Neural progenitor cell (in vitro differentiated cells): ENCODE data around the gene OR10C1. TPM values are rescaled to one million over a fixed set of nuclear protein-coding genes. Genes with fewer than 3 reads are reported as not detected.

Experiments used
- DNase-seq: peaks from one replicate; pipeline ENCODE4 v3.0.0-alpha.2; 2016; ENCODE audit warnings: low spot score
- H2AFZ ChIP-seq: fragments of 200-600 bp; sonication (generic); replicated peaks from 2 replicates; pipeline ENCODE4 v1.6.1; 2016; ENCODE audit warnings: antibody characterized with exemption
- H3F3A ChIP-seq: fragments of 200-600 bp; sonication (generic); 2 replicates; pipeline ENCODE4 v1.6.1; 2016; ENCODE audit warnings: antibody characterized with exemption, low read depth
- H3K27ac ChIP-seq: fragments of 200-600 bp; sonication (generic); 2 replicates; pipeline ENCODE4 v1.5.1; 2016; ENCODE audit warnings: mild to moderate bottlenecking
- H3K27me3 ChIP-seq: fragments of 200-600 bp; sonication (generic); 2 replicates; pipeline ENCODE4 v1.6.1; 2016; ENCODE audit warnings: mild to moderate bottlenecking, moderate library complexity
- H3K36me3 ChIP-seq: fragments of 200-600 bp; sonication (generic); 2 replicates; pipeline ENCODE4 v1.5.1; 2016
- H3K4me1 ChIP-seq: fragments of 200-600 bp; sonication (generic); 2 replicates; pipeline ENCODE4 v1.6.1; 2016; ENCODE audit warnings: mixed run types
- H3K4me2 ChIP-seq: fragments of 200-600 bp; sonication (generic); 2 replicates; pipeline ENCODE4 v1.6.1; 2016
- H3K4me3 ChIP-seq: fragments of 200-600 bp; sonication (generic); 2 replicates; pipeline ENCODE4 v1.5.1; 2016
- H3K79me2 ChIP-seq: fragments of 200-600 bp; sonication (generic); 2 replicates; pipeline ENCODE4 v1.6.1; 2016; ENCODE audit warnings: low read depth
- H3K9ac ChIP-seq: fragments of 200-600 bp; sonication (generic); 2 replicates; pipeline ENCODE4 v1.6.1; 2016
- H3K9me3 ChIP-seq: fragments of 200-600 bp; sonication (generic); 2 replicates; pipeline ENCODE4 v1.5.1; 2016; ENCODE audit warnings: low read depth
- H4K20me1 ChIP-seq: fragments of 200-600 bp; sonication (generic); 2 replicates; pipeline ENCODE4 v1.6.1; 2016; ENCODE audit warnings: low read depth
- H3K27ac Mint-ChIP-seq: 3 replicates; pipeline ENCODE4 v1.8.0; 2021; ENCODE audit warnings: mixed read lengths
- H3K27me3 Mint-ChIP-seq: 2 replicates; pipeline ENCODE4 v1.8.0; 2022; ENCODE audit warnings: low read depth, mild to moderate bottlenecking, inconsistent platforms, moderate library complexity, mixed read lengths; ENCODE audit not compliant: insufficient read depth
- H3K36me3 Mint-ChIP-seq: 3 replicates; pipeline ENCODE4 v1.8.0; 2021; ENCODE audit warnings: mixed read lengths
- H3K4me1 Mint-ChIP-seq: 3 replicates; pipeline ENCODE4 v1.8.0; 2021; ENCODE audit warnings: mixed read lengths
- H3K4me3 Mint-ChIP-seq: 3 replicates; pipeline ENCODE4 v1.8.0; 2021; ENCODE audit warnings: mild to moderate bottlenecking, moderate library complexity, mixed read lengths
- H3K9me3 Mint-ChIP-seq: 3 replicates; pipeline ENCODE4 v1.8.0; 2020; ENCODE audit warnings: mixed read lengths
- EZH2 ChIP-seq: fragments of 200-600 bp; sonication (generic); IDR thresholded peaks from 2 replicates; pipeline ENCODE4 v1.6.1; 2017; ENCODE audit warnings: antibody characterized with exemption, mild to moderate bottlenecking, moderate library complexity
- total RNA-seq: library from RNA; depleted of rRNA; stranded (reverse); fragments of >200 nt; gene quantifications from 2 replicates; pipeline ENCODE4 v1.2.3, GENCODE V29; 2015; ENCODE audit warnings: low replicate concordance

OR10C1 gene
- total RNA-seq, 1 donor from 2014 or later: not detected

DNA sequence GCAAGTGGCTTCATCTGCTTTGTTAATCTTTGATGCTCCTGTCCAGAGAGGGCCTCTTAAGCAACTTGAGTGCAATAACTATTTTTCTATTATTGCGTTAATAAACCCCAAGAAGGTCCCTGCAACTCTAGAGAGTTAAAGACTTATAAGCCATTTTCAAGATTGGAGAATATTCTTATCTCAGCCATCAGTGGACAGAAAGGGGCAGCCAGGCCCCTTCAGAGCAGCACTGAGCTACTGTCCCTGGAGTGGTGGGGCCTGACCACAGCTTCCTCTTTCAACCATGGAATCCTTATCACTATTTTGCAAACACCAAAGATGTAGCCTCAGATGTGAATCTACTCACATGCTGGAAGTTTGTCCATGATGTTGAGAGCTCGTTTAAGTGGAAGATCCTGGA, 51.4 kb downstream of the OR10C1 start:
- Mint-ChIP-seq H3K27me3 (no peaks in the 10 kb centered on the region), H3K27ac (no peak overlapping the region), H3K36me3 (no peaks in the 10 kb centered on the region), H3K4me1 (no peaks in the 10 kb centered on the region), H3K4me3 (no peak overlapping the region), H3K9me3 (no peaks in the 10 kb centered on the region)
- no peak overlapping the region for H3K27ac ChIP-seq
- no peaks in the 10 kb centered on the region for H3K79me2 ChIP-seq
- no peaks in the 10 kb centered on the region for H3K9me3 ChIP-seq
- no peak for TF ChIP-seq EZH2
- no peaks in the 10 kb centered on the region for H3F3A ChIP-seq
- H3K9ac ChIP-seq: no peak overlapping the region
- no peak for DNase-seq
- H4K20me1 ChIP-seq: no peaks in the 10 kb centered on the region
- no peaks in the 10 kb centered on the region for H3K27me3 ChIP-seq
- H3K4me3 ChIP-seq: no peak overlapping the region
- H2AFZ ChIP-seq: no peak overlapping the region
- H3K4me1 ChIP-seq: no peaks in the 10 kb centered on the region
- no peaks in the 10 kb centered on the region for H3K36me3 ChIP-seq
- no peak overlapping the region for H3K4me2 ChIP-seq

Other genes with a start within 250 kb of the OR10C1 start
- gene OR14J1, start 137.6 kb upstream of the OR10C1 start, total RNA-seq: 0.03 TPM in 1 of 2 replicates, not detected in the other
- gene OR5V1, start 70.4 kb upstream of the OR10C1 start, total RNA-seq: not detected in 2 replicates
- gene OR12D3, start 64.0 kb upstream of the OR10C1 start, total RNA-seq: not detected in 2 replicates
- gene OR12D2, start 43.7 kb upstream of the OR10C1 start, total RNA-seq: not detected in 2 replicates
- gene OR12D1, start 24.4 kb upstream of the OR10C1 start, total RNA-seq: not detected in 2 replicates
- not detected in 2 replicates for gene OR11A1, start 17.8 kb downstream of the OR10C1 start, total RNA-seq
- gene OR2H1, start 17.8 kb downstream of the OR10C1 start, total RNA-seq: not detected in 2 replicates
- not detected in 2 replicates for gene MAS1L, start 48.6 kb downstream of the OR10C1 start, total RNA-seq
- gene UBD, start 120.4 kb downstream of the OR10C1 start, total RNA-seq: not detected in 2 replicates
- gene OR2H2, start 145.8 kb downstream of the OR10C1 start, total RNA-seq: not detected in 2 replicates
- gene GABBR1, start 193.9 kb downstream of the OR10C1 start, total RNA-seq: 25.4 and 37.4 TPM in 2 replicates
- not detected in 2 replicates for gene MOG, start 217.8 kb downstream of the OR10C1 start, total RNA-seq
- not detected in 2 replicates for gene ZFP57, start 241.8 kb downstream of the OR10C1 start, total RNA-seq